ENCODE results near the gene MTUS2. TPM values are rescaled to one million over a fixed set of nuclear protein-coding genes. Genes with fewer than 3 reads are reported as not detected.

MTUS2 gene
- total and polyA plus RNA-seq, 2 of the 8 experiments (the other 6 are each of a cell fraction or from before 2014, with no cell fraction given), result 0.18 to 0.80 TPM

DNA sequence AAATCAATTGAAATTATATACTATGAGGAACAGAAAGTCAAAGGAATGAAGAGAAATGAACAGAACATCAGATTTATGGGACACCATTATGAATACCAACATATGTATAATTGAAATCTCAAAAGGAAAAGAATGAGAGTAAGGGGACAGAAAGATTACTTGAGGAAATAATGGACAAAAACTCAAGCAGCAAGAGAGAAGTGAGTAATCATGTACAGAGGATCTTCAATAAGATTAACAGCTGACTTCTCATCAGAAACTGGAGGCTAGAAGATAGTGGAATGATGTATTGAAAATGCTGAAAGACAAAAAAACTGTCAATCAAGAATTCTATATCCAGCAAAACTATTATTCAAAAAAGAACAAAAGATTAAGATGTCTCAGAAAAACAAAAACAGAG is 10.4 kb downstream of the MTUS2 start:
- POLR2A ChIA-PET (ENCODE audit: partially characterized antibody), result no interaction called here
- TF ChIP-seq CTBP2 (IDR thresholded peaks at IDR 0.05; ENCODE audit: borderline replicate concordance, insufficient read depth, insufficient read length, low read length), result no peak
- TF ChIP-seq TAF7 (optimal IDR thresholded peaks at IDR 0.05; ENCODE audit: borderline replicate concordance, low read depth, low read length), result no peak
- no peak for TF ChIP-seq SP1 (IDR thresholded peaks at IDR 0.05; ENCODE audit: low read depth, low read length)
- TF ChIP-seq CBX5 (IDR thresholded peaks at IDR 0.05; ENCODE audit: low read depth, low read length), result no peak
- no peak for TF ChIP-seq HDAC6 (IDR thresholded peaks at IDR 0.05; ENCODE audit: low read depth, low read length)
- TF ChIP-seq CREB1 (IDR thresholded peaks at IDR 0.05), result no peak
- no peak for TF ChIP-seq MAFK (IDR thresholded peaks at IDR 0.05; ENCODE audit: low read depth, low read length)
- TF ChIP-seq, protein P1, sequence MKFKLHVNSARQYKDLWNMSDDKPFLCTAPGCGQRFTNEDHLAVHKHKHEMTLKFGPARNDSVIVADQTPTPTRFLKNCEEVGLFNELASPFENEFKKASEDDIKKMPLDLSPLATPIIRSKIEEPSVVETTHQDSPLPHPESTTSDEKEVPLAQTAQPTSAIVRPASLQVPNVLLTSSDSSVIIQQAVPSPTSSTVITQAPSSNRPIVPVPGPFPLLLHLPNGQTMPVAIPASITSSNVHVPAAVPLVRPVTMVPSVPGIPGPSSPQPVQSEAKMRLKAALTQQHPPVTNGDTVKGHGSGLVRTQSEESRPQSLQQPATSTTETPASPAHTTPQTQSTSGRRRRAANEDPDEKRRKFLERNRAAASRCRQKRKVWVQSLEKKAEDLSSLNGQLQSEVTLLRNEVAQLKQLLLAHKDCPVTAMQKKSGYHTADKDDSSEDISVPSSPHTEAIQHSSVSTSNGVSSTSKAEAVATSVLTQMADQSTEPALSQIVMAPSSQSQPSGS (IDR thresholded peaks at IDR 0.05; ENCODE audit: low read length), result no peak
- TF ChIP-seq RFX5 (IDR thresholded peaks at IDR 0.05; ENCODE audit: borderline replicate concordance, low read depth, low read length), result no peak
- TF ChIP-seq BCL11A (IDR thresholded peaks at IDR 0.05; ENCODE audit: low read depth in 2 of 2, low read length in 2 of 2), result no peak
- TF ChIP-seq, protein P2, sequence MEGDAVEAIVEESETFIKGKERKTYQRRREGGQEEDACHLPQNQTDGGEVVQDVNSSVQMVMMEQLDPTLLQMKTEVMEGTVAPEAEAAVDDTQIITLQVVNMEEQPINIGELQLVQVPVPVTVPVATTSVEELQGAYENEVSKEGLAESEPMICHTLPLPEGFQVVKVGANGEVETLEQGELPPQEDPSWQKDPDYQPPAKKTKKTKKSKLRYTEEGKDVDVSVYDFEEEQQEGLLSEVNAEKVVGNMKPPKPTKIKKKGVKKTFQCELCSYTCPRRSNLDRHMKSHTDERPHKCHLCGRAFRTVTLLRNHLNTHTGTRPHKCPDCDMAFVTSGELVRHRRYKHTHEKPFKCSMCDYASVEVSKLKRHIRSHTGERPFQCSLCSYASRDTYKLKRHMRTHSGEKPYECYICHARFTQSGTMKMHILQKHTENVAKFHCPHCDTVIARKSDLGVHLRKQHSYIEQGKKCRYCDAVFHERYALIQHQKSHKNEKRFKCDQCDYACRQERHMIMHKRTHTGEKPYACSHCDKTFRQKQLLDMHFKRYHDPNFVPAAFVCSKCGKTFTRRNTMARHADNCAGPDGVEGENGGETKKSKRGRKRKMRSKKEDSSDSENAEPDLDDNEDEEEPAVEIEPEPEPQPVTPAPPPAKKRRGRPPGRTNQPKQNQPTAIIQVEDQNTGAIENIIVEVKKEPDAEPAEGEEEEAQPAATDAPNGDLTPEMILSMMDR (IDR thresholded peaks at IDR 0.05; ENCODE audit: control extremely low read depth in 1 of 3, insufficient read depth in 1 of 3, low read depth in 1 of 3, low read length in 3 of 3), result no peak

More for the DNA sequence above, 10.4 kb downstream of the MTUS2 start:
- Histone ChIP-seq H2BK15ac (ENCODE audit: low read length) (no peak overlapping the region), H2BK12ac (ENCODE audit: low read depth, low read length) (no peak overlapping the region), H2BK120ac (replicated peaks; ENCODE audit: low read depth, low read length) (no peak overlapping the region), H3K4me1 (replicated peaks in 1 of 4; ENCODE audit: control insufficient read depth in 3 of 4, insufficient read depth in 4 of 4, low read length in 3 of 4) (no peaks in the 10 kb centered on the region), H4K20me1 (replicated peaks in 1 of 2; ENCODE audit: control insufficient read depth in 1 of 2, insufficient read depth in 2 of 2, low read length in 2 of 2) (no peaks in the 10 kb centered on the region), H4K8ac (ENCODE audit: extremely low read depth, insufficient read depth, low read length) (no peak overlapping the region), H2AFZ (ENCODE audit: low read length) (no peak overlapping the region), H3K18ac (ENCODE audit: extremely low read depth, low read length) (no peak overlapping the region), H3K4me3 (ENCODE audit: extremely low read depth in 1 of 4, insufficient read depth in 2 of 4, low read depth in 3 of 4, low read length in 4 of 4) (no peak overlapping the region), H4K91ac (replicated peaks; ENCODE audit: insufficient read length, low read length) (no peak overlapping the region), H3K79me2 (ENCODE audit: control insufficient read depth in 1 of 2, insufficient read depth in 2 of 2, low read length in 2 of 2) (no peaks in the 10 kb centered on the region), H3K23me2 (ENCODE audit: low read depth, low read length) (no peaks in the 10 kb centered on the region), H3K14ac (ENCODE audit: insufficient read length) (no peak overlapping the region), H4K5ac (ENCODE audit: insufficient read length, low read depth, low read length) (no peak overlapping the region), H3K79me1 (ENCODE audit: low read depth, low read length) (no peaks in the 10 kb centered on the region), H2BK5ac (ENCODE audit: low read depth, low read length) (no peak overlapping the region), H3K9ac (replicated peaks in 1 of 4; ENCODE audit: extremely low read depth in 1 of 4, low read depth in 3 of 4, low read length in 3 of 4) (no peak overlapping the region), H3K27ac (ENCODE audit: low read depth, low read length) (no peak overlapping the region), H3K4me2 (ENCODE audit: insufficient read depth in 1 of 2, low read depth in 2 of 2, low read length in 2 of 2) (no peak overlapping the region), H3K23ac (ENCODE audit: insufficient read length) (no peak overlapping the region), H3K4ac (replicated peaks; ENCODE audit: insufficient read length, low read depth, low read length) (no peak overlapping the region), H3K36me3 (ENCODE audit: control insufficient read depth in 2 of 4, insufficient read depth in 4 of 4, low read length in 3 of 4) (no peaks in the 10 kb centered on the region), H2BK20ac (ENCODE audit: low read length) (no peak overlapping the region), H2AK5ac (ENCODE audit: low read depth, low read length) (no peak overlapping the region), H3K56ac (replicated peaks; ENCODE audit: insufficient read length, low read depth, low read length) (no peak overlapping the region), H3K27me3 (replicated peaks in 1 of 4; ENCODE audit: control insufficient read depth in 3 of 4, extremely low read depth in 1 of 4, insufficient read depth in 3 of 4, low read length in 3 of 4) (no peaks in the 10 kb centered on the region), H3K9me3 (ENCODE audit: insufficient read depth in 2 of 2, low read depth in 1 of 2, low read length in 1 of 2) (peaks cover 8 to 12% of the 10 kb centered on the region in 2 experiments)
- FAIRE-seq, result no peak
- DNase-seq (ENCODE audit: low read depth in 1 of 2, low spot score in 2 of 2), result no peak
- CTCF ChIA-PET (ENCODE audit: partially characterized antibody), result interaction anchor here (1.5 to 2.1 kb wide), 2 partner anchors 10 to 29 kb away, joined by 4 to 6 read pairs; partner anchors contain the start of gene MTUS2
